NT2/D1 (cell line): ENCODE measurements around the gene PTPN9.
"Not testable (repeated sequence)": the region's sequence is repeated elsewhere in the genome, so short reads cannot be mapped to it uniquely, and the experiment has no call there.

Experiments
- SUZ12 ChIP-seq: IDR thresholded peaks from 2 replicates; pipeline ENCODE4 v1.6.1; 2011; ENCODE audit not compliant: insufficient read length, insufficient read depth; ENCODE audit errors: extremely low read depth
- YY1 ChIP-seq: IDR thresholded peaks from 2 replicates; pipeline ENCODE4 v1.6.1; 2011; ENCODE audit not compliant: insufficient read length, insufficient read depth
- ZNF274 ChIP-seq: IDR thresholded peaks from 2 replicates; pipeline ENCODE4 v1.6.1; 2011; ENCODE audit warnings: mild to moderate bottlenecking, low read depth, low read length

DNA sequence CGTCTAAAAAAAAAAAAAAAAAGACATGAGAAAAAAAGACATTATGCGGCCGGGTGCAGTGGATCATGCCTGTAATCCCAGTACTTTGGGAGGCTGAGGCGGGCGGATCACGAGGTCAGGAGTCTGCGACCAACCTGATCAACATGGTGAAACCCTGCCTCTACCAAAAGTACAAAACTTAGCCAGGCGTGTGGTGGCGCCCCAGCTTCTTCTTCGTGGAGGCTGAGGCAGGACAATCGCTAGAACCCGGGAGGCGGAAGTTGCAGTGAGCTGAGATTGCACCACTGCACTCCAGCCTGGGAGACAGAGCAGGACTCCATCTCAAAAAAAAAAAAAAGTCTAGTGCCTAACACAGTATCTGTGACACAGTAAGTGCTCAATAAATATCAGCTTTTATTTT, 130.9 kb downstream of the PTPN9 start:
- TF ChIP-seq ZNF274, SUZ12, YY1: not testable (repeated sequence)
